Measurements from ENCODE around the gene BICDL1. TPM values are rescaled to one million over a fixed set of nuclear protein-coding genes. Genes with fewer than 3 reads are reported as not detected.
"Not testable (repeated sequence)": the region's sequence is repeated elsewhere in the genome, so short reads cannot be mapped to it uniquely, and the experiment has no call there.

Gene BICDL1
- polyA plus RNA-seq, 12 donors, result 2.7 to 8.0 (median 4.9) TPM; not detected in 1

DNA sequence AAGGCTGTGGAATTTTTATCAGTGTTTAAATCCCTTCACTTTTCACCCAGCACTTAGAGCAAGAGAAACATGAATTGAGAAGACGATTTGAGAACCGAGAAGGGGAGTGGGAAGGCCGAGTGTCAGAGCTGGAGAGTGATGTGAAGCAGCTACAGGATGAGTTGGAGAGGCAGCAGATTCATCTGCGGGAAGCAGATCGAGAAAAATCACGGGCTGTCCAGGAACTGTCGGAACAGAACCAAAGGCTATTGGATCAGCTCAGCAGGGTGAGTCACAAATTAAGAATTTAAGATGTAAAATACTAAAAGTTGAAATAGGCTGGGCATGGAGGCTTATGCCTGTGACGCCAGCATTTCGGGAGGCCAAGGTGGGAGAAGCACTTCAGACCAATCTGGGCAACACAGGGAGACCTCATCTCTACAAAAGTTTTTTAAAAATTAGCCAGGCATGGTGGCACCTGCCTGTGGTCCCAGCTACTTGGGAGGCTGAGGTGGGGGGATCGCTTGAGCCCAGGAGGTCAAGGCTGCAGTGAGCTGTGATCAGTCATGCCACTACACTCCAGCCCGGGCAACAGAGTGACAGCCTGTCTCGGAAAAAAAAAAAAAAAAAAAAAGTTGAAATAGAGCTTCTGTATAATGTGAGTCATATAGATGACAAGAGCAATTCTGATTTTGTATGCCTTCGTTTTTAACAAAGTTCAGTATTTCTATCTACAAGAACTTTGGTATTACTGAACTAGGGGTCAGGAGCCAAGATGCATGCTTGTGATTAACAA lies 9.6 kb downstream of the BICDL1 start:
- DNase-seq, result no peak

DNA sequence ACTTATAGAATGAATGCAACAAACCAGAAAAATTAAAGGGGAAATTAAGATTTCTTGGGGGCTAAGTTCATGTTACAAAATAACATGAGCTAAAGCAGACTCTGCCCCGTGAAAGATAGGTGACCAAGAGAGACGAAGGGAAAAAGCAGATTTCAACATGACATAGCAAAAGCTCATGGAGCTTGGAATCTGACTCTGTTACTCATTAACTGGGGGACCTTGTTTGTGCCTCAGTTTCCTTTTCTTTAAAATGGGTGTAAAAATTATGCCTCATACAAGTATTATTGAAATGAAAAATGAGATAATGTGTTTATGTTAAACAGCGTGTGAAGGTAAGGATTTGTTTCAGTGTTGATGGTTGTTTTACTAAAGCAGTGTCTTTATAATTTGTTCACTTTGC lies 11.5 kb downstream of the BICDL1 start:
- DNase-seq, result no peak

DNA sequence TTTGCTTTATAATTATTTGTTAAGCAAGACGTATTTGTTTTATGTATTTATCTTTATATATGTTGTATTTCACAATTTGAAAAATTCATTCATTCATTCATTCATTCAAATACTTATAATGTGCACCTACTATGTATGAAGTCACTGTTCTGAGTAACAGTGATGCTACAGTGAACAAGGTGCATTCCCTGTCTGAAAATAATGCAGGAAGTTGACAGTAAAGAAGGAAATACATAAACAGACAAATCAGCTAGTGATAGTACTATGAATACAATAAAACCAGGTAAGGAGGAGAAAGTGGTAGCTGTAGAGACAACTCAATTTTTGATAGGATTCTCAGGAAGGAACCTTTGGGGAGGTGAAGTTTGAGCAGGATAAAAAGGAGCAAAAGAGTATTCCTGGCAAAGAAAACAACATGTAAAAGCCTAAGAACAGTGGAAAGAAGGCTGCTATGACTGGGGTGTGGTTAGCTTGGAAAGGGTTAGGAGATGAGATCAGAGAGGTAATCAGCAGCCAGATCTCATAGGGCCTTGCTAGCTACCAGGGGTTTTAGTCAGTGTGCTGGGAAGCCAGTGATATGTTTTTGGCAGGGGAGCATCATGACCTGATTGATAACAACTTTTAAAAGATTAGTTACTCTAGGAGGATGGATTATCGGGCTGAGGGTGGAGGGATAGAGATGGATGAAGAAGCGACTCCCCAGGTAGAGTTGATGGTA lies 17.4 kb downstream of the BICDL1 start:
- no peak for DNase-seq

DNA sequence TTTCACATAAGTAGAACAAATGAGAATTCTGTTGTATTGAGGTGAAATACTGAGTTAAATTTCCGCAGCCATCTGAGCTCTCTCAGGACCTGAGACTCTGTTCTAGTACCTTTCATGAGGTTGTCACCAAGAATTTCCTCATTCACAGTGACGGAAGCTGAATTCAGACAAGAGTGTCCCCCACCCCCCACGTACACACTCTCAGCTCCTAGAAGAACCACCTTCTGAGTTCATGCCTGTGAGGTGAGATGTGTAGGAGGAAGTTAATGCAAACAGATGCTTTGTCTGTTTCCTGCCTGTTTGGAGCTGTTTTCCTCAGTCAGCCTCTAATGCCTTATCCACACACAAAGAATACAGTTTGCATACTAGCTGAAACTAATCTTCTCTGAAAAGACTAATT lies 18.2 kb downstream of the BICDL1 start:
- DNase-seq, result no peak

DNA sequence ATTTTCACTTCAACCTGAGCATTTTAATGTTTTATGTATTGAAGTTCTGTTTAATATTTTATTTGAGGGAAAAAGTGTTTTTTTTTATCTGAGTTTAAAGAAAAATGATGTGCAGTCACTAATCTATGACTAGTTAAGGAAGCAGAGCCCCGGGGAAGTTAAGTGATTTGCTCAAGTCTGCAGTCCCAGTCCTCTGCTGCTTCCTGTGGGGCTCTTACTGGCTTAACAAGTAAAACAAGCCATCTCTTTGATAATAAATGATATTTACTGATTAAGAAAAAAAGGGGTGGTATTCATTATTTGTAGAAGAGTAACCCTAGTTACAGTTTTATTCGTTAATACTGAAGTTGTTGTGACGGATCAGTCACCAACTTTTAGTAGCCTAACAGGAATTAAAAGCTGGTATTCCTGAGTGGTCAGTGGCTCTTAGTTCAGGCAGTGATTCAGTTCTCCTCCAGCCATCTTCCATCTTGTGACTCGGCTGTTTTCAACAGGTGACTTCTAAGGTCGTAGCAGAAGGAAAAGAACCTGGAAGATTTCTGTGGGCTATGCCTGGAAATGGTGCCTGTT lies 21.7 kb downstream of the BICDL1 start:
- DNase-seq, result no peak

DNA sequence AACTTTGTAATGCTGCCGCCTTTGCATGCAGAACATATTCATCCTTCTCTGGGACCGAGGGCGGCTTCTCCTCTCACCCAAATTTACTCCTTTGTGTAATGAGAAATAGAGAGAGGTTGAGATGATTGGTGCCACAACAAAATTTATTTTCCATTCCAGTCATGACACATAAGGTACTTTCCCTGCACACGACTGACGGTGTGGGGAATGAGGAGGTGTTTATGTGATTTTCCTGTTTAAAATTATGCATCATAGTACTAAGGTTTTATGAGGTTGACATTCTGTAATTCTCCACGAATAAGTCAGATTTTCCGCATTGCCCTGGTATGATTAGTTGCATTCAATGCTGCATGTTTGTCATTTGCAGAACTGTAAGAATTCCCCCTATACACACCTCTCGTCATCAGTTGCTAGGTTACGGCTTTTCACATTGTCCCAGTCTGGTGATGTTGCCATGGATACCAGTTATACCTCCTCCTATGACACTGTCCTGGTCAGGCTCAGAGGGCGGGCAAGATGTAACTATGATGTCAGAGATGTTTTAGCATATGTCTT lies 23.1 kb downstream of the BICDL1 start:
- DNase-seq, result no peak

DNA sequence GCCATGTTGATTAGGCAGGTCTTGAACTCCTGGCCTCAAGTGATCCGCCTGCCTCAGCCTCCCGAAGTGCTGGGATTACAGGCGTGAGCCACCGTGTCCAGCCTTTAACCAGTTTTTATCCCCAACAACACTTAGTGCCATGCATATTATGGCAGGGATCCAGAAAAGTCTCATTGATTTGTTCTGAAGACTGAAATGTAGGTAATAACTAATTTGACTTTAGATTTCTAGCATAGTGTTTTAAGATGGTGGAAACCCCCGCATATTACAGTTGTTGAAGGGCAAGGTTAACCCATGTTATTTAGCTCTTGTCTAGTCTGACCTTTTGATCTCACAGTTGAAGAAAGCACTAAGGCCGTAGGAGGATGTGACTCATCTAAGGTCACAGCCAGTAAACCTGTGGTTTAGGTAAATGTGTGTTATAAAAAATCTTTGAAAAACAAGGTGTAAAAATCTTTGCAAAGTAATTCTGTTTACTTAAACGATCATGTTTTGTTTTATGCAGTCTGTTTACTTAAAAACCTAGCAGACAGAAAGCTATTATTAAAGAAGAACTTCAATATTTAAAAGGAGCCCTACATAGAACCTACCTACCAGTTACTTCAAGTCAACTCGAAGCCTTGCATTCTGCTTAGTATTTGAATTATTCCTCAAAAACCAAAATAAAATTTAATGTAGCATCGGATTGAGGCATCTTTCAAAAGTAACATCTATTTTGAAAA lies 24.8 kb downstream of the BICDL1 start:
- DNase-seq, result no peak

DNA sequence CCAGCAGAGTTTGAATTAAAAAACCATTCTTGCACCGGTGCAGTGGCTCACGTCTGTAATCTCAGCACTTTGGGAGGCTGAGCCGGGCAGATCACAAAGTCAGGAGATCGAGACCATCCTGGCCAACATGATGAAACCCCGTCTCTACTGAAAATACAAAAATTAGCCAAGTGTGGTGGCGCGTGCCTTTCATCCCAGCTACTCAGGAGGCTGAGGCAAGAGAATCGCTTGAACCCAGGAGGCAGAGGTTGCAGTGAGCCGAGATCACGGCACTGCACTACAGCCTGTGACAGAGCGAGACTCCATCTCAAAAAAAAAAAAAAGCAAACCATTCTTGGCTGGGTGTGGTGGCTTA lies 25.3 kb downstream of the BICDL1 start:
- not testable (repeated sequence) for DNase-seq

DNA sequence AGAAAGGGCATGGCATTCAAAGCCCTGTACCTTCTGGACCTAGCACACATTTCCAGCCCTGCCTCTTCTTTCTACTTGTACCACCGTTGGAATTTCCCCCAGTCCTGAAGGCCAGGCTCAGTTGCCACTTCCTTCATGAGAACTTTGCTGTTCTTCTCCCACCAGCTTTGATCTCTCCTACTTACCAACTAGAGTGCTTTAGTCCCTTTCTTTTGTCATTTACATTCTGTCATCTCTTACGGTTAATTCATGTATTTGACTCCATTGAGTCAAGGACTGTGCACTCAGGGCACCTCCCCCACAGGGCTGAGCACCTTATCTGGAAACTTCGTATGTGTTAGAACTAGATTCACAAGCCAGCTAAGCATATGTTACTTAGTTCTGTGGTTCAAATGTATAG lies 26.3 kb downstream of the BICDL1 start:
- no peak for DNase-seq

DNA sequence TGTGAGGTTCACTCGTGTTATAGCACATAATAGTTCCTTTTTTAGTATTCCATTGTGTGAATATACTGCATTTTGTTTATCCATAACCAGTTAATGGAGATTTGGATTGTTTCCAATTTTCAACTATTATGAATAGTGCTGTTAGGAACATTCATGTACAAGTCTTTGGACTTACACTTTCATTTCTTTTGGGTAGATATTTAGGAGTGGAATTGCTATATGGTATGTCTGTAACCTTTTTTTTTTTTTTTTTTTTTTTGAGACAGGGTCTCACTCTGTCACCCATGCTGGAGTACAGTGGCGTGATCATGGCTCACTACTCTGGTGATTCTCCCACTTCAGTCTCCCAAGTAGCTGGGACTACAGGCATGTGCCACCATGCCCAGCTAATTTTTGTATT lies 27.2 kb downstream of the BICDL1 start:
- DNase-seq, result not testable (repeated sequence)

DNA sequence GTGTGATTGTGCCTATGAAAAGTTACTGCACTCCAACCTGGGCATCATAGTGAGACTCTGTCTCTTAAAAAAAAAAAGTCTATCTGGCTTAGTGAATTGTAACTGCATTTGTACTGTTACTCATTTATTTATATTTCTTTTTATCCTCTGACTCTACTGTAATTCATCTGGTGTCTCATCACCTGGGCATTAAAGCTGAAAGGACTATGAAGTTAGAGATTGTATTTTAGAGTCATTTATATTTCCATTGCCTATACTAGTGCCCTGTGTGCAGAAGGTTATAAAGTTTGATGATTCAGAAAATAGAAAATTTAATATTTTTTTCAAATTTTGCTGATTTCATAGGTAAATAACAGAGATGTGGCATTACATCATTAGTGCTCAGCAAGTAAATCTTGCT lies 30.2 kb downstream of the BICDL1 start:
- DNase-seq, result no peak

DNA sequence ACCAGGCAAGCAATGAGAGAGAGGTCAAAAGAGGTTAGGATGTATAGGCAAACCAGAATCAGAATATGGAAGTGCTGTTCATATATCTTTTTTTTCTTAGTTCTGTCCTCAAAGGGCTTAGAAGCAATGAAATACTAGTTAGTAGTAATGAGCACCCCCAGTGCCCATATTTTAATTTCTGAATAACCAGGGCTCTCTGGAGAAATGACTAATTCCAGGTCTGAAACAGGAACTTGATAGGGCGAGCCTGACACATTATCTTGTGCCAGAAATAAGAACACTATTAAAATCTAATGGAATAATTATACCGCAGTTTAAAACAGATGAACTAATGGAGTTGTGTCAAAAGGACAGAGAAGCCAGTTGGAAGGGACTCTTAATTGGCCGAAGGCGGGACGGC lies 30.9 kb downstream of the BICDL1 start:
- no peak for DNase-seq

DNA sequence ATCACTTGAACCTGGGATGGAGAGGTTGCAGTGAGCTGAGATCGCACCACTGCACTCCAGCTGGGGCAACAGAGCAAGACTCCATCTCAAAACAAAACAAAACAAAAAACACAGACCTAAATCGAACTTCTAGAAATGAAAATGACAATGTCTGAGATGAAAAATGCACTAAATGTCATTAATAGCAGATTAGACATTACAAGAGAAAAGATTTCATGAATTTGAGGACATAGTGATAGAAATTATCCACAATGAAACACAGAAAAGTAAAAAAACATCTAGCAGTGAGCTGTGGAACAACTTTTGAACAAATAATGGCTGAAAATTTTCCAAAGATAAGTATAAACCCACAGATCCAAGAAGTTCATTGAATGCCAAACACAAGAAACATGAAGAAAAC lies 35.2 kb downstream of the BICDL1 start:
- DNase-seq, result no peak

DNA sequence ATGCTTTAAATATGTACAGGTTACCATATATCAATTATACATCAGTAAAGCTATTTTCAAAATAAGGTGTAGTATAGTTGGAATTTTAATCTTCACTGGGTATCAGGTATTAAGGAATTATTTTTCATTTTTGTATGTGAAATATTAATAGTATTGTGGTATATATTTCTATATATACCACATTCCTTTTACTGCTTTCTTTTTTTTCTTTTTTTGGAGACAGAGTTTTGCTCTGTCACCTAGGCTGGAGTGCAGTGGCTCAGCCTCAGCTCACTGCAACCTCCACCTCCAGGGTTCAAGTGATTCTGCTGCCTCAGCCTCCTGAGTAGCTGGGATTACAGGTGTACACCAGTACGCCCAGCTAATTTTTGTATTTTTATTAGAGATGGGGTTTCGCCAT lies 36.6 kb downstream of the BICDL1 start:
- DNase-seq, result no peak

DNA sequence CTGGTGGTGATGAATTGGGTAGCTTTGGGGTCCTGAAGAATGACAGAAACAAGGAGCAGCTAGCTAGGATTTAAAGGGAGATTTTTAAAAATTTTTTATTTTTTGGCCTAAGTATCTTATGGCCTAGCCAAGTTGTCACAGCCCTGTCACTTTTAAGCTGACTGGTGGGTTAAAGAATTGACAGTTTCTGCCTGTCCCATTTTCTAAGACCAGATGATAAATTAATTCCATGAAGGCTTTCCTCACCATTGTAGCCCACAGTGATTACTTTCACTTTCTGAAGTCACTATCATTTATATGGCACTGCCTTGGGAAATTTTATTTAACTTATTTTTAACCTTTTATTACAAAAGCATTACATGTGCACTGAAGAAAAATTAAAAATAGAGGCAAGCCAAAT lies 43.2 kb downstream of the BICDL1 start:
- no peak for DNase-seq

DNA sequence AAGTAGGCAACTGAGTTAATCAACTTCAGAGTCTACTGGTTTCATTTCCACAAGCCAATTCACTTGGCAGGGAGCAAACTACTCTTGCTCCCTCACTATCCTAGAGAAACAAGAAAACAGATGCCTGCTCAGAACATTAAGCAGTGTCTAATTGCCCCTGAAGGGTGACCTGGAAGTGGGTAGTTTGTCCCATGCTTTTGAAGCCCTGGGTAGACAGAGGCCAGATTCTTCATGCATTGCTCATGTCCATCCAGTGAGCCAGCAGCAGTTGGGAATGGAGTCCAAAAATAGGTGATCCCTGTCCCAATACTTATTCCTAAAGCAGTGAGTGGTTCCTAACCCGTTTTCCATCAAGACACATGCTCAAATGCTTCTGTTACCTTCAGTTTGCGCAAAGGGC lies 48.8 kb downstream of the BICDL1 start:
- no peak for DNase-seq

DNA sequence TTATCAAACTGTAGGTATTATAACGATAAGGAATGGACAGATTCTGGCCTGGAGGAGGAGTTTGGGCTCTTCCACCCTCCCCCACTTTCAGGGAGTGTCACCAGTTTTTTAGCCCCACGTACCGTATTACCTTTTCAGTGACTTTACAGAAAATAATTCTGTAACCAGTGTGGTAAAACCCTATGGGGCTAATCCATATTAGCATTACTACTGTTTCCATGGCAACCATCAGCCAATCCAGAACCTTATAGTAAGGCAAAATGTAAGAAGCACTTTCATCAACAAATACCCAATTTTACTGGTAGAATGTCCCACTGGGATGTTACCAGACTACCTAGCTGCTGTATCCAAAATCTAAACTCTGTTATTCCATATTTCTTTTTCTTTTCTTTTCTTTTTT lies 50.7 kb downstream of the BICDL1 start:
- DNase-seq, result no peak

DNA sequence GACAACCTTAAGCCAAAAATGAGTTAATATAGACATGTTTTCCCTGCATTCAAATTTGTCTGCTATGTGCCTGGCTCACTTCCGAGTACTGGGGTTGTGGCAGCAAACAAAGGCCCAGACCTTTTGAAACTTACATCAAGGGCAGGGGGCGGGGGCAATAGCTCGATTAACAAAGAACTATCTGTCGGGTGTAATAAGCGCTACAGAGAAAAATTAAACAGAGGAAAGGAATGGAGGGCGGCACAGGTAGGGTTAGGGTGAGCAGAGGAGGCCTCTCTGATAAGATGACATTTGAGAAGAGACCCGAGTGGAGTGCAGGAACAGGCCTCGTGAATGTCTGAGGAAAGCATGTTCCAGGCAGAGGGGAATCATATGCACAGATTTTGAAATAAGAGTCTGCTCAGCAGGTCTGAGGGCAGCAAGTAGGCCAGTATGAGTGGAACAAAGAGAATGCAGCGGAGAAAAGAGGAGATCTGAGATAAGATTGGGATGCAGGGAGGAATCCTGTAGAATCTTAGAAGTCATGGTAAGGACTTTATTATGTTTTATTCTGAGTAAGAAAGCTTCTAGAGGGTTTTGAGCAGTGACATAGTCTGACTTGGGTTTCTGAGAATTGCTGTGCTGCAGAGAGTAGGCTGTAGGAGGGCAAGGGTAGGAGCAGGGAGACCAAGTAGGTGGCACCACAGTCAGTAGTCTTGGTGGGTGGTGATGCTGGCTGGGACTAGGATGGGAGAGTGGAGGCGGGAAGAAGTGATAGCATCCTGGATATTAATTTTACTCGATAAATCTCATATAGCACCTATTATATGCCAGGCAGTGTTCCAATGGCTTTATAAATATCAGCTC lies 52.6 kb downstream of the BICDL1 start:
- DNase-seq, result no peak

DNA sequence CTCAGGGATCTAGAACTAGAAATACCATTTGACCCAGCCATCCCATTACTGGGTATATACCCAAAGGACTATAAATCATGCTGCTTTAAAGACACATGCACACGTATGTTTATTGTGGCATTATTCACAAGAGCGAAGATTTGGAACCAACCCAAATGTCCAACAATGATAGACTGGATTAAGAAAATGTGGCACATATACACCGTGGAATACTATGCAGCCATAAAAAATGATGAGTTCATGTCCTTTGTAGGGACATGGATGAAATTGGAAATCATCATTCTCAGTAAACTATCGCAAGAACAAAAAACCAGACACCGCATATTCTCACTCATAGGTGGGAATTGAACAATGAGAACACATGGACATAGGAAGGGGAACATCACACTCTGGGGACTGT lies 56.3 kb downstream of the BICDL1 start:
- DNase-seq, result not testable (repeated sequence)

DNA sequence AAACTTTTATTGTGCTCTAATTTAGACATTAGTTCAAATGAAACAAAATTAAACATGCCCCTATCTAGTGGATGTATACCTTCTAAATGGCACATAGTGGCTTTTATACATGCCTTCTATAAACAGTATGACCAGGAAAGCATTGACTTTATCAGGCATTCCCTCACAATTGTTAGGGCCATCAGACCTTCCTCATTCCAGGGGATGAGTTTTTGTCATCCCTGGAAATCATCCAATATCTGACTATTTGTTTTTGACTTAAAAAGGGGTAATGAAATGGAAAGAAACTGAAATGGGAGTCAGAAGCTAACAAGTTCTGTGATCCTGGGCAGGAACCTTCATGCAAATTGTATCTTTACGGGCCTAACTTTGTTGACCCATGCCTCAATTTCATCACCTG lies 58.0 kb downstream of the BICDL1 start:
- no peak for DNase-seq

DNA sequence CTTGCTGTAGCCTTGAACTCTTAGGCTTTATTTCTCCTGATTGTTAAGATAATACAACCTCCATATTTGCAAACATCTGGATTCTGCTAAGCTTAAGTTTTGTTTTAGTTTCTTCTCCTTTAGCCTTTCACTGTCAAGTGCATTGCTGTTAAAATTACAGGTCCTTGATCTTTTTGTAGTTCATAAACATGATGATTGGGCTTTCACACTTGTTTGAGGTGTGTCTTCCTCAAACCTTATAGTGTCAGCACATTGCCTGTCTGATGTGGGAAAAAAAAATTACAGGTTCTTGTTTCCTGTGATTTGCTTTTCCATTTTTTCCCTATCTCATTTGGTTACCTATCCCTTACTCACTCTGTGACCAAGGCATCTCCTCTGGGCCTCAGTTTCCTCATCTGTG lies 59.2 kb downstream of the BICDL1 start:
- DNase-seq, result no peak
